GM03348 (cell line): ENCODE results near the gene UBL7.
A peak's percentile ranks its signal among the peaks of the same experiment; 100 is the strongest.

Experiments
- DNase-seq: peaks from one replicate; pipeline ENCODE4 v3.0.0; 2012; ENCODE audit warnings: low spot score

UBL7 gene

GRCh38 chr15:74406992-74407705 is 53.8 kb downstream of the UBL7 start:
- DNase-seq: peak; percentile 96

- DNase-seq: no peak
Observed at GRCh38 chr15:74406517-74406916, 54.4 kb downstream of the UBL7 start.

GRCh38 chr15:74405823-74406222 is 55.1 kb downstream of the UBL7 start:
- DNase-seq: no peak

- peak; percentile 33 for DNase-seq
Observed at GRCh38 chr15:74403991-74404563, 56.9 kb downstream of the UBL7 start.

GRCh38 chr15:74403588-74403919 is 57.4 kb downstream of the UBL7 start:
- no peak for DNase-seq

- no peak for DNase-seq
Observed at GRCh38 chr15:74402873-74403587, 57.9 kb downstream of the UBL7 start.

- DNase-seq: no peak
Observed at GRCh38 chr15:74402337-74402841, 58.6 kb downstream of the UBL7 start.

GRCh38 chr15:74400915-74401757 is 59.8 kb downstream of the UBL7 start:
- no peak for DNase-seq

- DNase-seq: no peak
Observed at GRCh38 chr15:74400313-74400860, 60.6 kb downstream of the UBL7 start.

GRCh38 chr15:74399511-74400312 is 61.2 kb downstream of the UBL7 start:
- DNase-seq: peak; percentile 67

GRCh38 chr15:74399100-74399499 is 61.9 kb downstream of the UBL7 start:
- no peak for DNase-seq

- no peak for DNase-seq
Observed at GRCh38 chr15:74398183-74398582, 62.8 kb downstream of the UBL7 start.

GRCh38 chr15:74397239-74398068 is 63.5 kb downstream of the UBL7 start:
- no peak for DNase-seq

GRCh38 chr15:74396445-74397238 is 64.3 kb downstream of the UBL7 start:
- DNase-seq: peak; percentile 43

GRCh38 chr15:74396146-74396438 is 64.9 kb downstream of the UBL7 start:
- DNase-seq: no peak
